Cerebellar cortex (tissue), 1 donor: ENCODE data around the gene EIF4EBP3.
"Not testable (repeated sequence)": the region's sequence is repeated elsewhere in the genome, so short reads cannot be mapped to it uniquely, and the experiment has no call there.

Source experiments
- DNase-seq: peaks from one replicate; pipeline ENCODE4 v3.0.0-alpha.2; 2015; ENCODE audit warnings: low spot score

EIF4EBP3 gene

DNA sequence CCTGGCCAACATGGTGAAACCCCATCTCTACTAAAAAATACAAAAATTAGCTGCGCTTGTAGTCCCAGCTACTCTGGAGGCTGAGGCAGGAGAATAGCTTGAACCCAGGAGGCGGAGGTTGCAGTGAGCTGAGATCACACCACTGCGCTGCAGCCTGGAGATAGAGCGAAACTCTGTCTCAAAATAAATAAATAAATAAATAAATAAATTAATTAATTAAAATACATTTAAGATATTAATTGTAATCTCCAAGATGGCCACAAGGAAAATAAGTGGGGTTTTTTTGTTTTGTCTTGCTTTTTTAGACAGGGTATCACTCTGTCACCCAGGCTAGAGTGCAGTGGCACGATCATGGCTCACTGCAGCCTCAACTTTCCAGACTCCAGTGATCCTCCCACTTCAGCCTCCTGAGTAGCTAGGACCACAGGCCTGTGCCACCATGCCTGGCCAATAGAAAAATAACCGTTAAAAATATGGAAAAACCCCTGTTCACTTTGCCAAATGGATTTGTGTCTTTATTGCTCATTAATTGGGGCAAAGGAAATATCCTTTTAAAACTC, 31.8 kb downstream of the EIF4EBP3 start:
- DNase-seq: not testable (repeated sequence)

DNA sequence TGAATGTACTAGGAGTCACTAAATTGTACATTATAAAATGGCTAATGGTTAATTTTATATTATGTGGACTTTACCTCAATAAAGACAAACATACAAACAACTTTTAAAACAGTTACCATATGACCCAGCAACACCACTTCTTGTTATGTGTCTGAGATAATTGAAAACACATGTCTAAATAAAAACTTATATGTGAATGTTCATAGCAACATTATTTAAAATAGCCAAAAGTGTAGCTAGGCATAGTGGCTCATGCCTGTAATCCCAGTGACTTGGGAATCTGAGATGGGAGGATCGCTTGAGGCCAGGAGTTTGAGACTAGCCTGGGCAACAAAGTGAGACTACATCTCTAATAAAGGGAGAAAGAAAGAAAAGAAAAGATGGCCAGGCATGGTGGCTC, 40.0 kb downstream of the EIF4EBP3 start:
- DNase-seq: no peak

DNA sequence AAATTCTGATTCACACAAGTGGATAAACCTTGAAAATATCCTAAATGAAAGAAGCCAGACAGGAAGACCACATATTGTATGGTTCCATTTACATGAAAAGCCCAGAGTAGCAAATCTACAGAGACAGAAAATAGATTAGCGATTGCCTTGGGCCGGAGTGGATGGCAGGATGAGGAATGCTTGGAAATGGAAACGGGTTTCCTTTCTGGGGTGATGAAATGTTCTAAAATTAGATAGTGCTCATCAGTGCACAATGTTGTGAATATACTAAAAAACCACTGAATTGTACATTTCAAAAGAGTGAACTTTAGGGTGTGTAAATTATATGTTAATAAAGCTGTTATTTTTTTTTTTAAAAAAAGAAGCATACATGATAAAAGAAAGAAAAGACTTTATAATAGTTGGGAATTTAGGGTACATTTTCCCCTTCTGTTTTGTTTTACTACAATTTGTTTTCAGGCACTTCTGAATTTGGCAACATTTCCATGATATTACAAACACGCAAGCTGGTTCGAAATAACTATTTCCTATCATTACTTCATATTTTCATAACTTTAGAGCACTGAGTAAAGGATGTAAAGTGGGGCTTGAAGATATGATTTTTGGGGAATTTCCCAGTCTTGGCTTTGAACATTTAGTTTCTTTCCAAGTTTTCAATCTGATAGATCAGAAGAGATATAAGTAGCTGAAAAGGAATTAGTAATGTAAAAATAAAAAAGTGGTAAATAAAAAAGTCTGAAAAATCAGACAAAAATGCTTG, 41.0 kb downstream of the EIF4EBP3 start:
- DNase-seq: no peak

DNA sequence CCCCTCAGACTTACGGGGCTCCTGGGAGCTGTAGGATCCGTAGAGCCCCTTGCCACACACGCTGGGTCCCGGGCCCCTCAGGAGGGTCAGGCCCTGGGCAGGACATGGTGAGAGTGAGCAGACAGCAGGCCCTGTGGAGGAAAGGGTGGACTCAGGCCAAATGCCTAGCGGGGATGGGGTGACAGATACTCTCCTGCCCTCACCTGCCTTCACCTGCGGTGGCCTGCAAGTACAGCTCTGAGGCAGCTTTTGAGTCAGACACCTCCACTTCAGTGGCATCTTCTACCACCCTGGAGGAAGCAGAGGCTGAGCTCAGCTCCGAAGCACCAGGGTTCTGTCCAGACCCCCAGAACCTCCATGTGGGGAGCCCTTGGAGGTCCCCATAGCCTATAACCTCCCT, 43.4 kb downstream of the EIF4EBP3 start:
- DNase-seq: no peak

DNA sequence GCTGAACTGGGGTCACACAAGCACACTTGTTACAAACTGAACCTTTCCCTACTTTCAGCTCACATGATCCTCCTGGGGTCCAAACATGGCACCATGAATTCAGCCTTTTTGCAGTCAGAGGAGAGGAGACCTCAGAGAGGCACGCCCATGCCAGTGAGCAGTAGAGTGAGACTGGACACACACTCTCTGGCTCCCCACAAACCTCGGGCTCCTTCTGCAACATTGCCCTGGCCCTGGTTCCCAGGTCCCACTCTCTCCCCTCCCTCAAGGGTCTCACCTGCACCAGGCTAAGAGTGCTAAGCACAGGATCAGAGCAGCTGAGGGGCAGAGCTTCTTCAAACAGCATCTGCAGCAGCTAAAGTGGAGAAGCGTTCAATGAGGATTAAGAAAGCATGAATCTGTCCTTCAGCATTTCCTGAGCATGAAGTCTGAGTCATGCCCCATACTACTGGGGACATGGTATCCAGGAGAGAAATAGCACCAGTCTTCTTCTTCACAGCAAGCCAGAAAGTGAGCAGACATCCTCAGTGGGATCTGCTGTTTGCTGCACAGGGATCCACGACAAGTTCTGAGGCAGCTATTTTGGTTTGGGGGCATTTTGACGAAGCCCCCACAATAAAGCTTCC, 44.4 kb downstream of the EIF4EBP3 start:
- no peak for DNase-seq

DNA sequence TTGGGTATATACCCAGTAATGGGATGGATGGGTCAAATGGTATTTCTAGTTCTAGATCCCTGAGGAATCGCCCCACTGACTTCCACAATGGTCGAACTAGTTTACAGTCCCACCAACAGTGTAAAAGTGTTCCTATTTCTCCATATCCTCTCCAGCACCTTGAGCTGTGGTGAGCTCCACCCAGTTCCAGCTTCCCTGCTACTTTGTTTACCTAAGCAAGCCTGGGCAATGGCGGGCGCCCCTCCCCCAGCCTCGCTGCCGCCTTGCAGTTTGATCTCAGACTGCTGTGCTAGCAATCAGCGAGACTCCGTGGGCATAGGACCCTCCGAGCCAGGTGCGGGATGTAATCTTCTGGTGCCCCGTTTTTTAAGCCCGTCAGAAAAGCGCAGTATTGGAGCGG, 45.6 kb downstream of the EIF4EBP3 start:
- not testable (repeated sequence) for DNase-seq

DNA sequence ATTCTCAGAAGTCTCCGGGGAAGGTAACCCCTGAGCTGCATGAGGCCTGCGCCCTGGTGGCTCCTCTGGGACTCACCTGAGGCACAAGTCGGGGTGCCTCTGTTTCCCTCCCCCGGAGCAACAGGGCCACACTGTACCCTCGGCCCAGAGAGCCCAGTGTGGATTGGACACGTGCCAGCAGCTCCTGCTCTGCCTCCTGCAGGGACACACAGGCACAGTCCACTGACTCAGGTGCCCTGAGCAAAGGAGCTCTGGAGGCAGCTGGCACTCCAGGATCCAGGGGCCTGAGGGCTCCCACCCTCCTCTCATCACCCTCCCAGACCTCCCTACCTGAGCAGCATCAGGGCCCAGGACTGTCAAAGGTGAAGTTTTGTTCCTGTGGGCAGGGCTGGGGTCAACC, 46.7 kb downstream of the EIF4EBP3 start:
- no peak for DNase-seq

DNA sequence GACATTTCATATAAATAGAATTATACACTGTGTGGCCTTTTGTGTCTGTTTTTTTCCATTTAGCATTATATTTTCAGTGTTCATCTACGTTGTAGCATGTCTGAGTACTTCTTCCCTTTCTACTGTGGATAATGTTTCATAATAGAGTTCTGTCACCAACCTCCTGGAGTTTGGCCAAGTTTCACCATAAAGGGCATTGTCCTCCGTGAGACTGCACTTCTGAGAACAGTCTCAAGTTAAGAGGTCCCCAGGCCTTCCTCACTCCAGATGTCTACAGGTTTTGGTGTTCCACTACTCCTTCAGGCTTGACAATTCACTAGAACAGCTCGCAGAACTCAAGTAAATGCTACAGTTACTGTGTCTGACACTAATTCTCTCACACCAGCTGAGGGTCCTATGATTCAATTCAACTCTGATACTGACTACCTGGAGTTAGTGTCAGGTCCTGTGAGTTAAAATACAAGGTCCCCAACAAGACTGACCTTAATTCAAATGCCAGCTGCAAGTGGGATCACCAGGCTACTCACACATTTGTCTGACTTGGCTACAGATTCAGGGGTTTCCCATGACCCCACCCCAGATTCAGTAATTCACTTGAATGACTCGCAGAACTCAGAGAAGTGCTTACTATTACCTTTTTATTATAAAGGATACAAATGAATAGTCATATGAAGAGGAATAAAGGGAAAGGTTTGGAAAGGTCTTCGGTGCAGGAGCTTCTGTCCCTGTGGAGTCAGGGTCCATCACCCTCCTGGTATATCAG, 48.3 kb downstream of the EIF4EBP3 start:
- DNase-seq: no peak

DNA sequence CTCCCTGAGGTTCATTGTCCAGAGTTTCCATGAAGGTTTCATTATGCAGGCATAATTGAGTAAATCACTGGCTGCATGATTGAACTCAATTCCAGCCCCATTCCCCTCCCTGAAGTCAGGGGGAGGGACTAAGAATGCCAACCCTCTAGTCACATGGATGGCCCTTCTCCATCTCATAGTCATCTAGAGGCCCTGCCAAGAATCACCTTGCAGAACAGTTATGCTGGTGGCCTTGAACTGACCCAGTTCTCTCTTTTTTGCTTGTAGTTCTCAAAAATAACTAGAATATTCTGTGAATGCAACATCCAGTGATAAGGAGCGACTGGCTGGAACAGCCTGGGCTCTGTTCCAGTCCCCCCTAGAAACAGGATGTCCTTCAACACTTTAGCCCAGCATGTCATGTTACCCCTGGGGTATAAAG, 48.9 kb downstream of the EIF4EBP3 start:
- peak; percentile 13 for DNase-seq

DNA sequence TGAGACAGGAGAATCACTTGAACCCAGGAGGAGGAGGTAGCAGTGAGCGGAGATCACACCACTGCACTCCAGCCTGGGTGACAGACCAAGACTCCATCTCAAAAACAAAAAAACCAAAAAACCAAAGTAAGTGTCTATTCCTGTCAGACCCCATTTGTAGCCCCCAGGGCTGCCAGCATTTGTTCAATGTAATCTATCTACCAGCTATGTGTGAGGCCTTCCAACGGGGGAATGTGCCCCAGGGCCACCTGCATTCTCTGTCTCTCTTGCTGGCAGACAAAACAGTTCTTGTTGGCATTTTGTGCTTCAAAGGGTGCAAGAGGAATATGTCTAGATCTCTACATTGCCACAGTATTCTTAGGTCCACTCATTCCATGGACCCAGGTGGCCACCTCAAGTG, 51.4 kb downstream of the EIF4EBP3 start:
- no peak for DNase-seq
